Right lobe of liver (tissue), 4 donors: Measurements from ENCODE around the gene USP9X.

Experiments
- POLR2A ChIP-seq: fragments of 450-650 bp; IDR thresholded peaks from one replicate; pipeline ENCODE4 v1.6.1; 2017; ENCODE audit warnings: antibody characterized with exemption, mild to moderate bottlenecking
- TF ChIP-seq, protein P1 (sequence below), 4 donors: fragments of 200-600 bp in 3 of 4; fragments of 450-650 bp in 1 of 4; IDR thresholded peaks; one replicate each; pipeline versions ENCODE4 v1.5.1 to v1.8.0; 2016 to 2022; ENCODE audit warnings: antibody characterized with exemption in 4 of 4, mild to moderate bottlenecking in 2 of 4
- donor health status: DM: no; HTN: no; CAD: no.
- donor health status: DM: no; HTN: no; CAD: no.
- donor health status: DM: no; HTN: yes; CAD: no.

DNA sequence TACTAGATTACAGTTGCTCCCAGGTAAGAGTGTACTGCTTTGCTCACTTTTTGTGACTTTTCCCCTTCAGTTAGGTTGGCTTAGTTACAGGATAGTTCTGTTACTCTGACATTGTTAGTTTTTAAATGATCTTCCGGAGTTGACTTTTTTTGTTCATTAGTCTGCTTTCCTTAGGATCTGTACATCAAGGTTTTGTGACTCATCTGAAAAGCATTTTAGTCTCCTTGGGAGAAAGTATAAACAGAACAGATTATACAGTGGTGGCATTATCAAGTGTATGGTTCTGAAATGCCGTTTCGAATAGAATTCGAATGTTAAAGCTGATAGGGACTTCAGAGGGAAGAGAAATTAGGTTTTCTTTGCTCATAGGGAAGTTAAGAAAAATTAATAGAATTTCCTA, 63.3 kb downstream of the USP9X start:
- TF ChIP-seq POLR2A, result no peak
- TF ChIP-seq, protein P1, sequence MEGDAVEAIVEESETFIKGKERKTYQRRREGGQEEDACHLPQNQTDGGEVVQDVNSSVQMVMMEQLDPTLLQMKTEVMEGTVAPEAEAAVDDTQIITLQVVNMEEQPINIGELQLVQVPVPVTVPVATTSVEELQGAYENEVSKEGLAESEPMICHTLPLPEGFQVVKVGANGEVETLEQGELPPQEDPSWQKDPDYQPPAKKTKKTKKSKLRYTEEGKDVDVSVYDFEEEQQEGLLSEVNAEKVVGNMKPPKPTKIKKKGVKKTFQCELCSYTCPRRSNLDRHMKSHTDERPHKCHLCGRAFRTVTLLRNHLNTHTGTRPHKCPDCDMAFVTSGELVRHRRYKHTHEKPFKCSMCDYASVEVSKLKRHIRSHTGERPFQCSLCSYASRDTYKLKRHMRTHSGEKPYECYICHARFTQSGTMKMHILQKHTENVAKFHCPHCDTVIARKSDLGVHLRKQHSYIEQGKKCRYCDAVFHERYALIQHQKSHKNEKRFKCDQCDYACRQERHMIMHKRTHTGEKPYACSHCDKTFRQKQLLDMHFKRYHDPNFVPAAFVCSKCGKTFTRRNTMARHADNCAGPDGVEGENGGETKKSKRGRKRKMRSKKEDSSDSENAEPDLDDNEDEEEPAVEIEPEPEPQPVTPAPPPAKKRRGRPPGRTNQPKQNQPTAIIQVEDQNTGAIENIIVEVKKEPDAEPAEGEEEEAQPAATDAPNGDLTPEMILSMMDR (IDR thresholded peaks at IDR 0.05), result no peak
